IPS-18c (cell line): ENCODE results near the gene STAMBP.

ENCODE experiments used
- H3K4me3 ChIP-seq: 2 replicates; pipeline ENCODE4 v1.7.0; 2013; ENCODE audit warnings: low read depth, mild to moderate bottlenecking, low read length, moderate library complexity; ENCODE audit not compliant: insufficient read depth
- H3K9me3 ChIP-seq: one replicate; pipeline ENCODE4 v1.6.1; 2013; ENCODE audit warnings: mild to moderate bottlenecking, low read length, moderate library complexity; ENCODE audit not compliant: control insufficient read depth, insufficient read depth

STAMBP gene

GRCh38 chr2:73828389-73828817, 358 bp upstream of the STAMBP start:
- no peaks in the 10 kb centered on the region for H3K9me3 ChIP-seq
- peak overlapping the region; percentile 91; the same call in 1 of the 2 replicates for H3K4me3 ChIP-seq

GRCh38 chr2:73830871-73831401, 2.2 kb downstream of the STAMBP start:
- Histone ChIP-seq H3K9me3 (no peaks in the 10 kb centered on the region), H3K4me3 (no peak overlapping the region)

- H3K4me3 ChIP-seq = no peak overlapping the region
These were observed 4.2 kb downstream of the STAMBP start for GRCh38 chr2:73832930-73833329.

GRCh38 chr2:73836141-73836943, 7.6 kb downstream of the STAMBP start:
- Histone ChIP-seq H3K4me3 (no peak overlapping the region), H3K9me3 (no peaks in the 10 kb centered on the region)

More at GRCh38 chr2:73832930-73833329, 4.2 kb downstream of the STAMBP start:
- no peaks in the 10 kb centered on the region for H3K9me3 ChIP-seq

DNA sequence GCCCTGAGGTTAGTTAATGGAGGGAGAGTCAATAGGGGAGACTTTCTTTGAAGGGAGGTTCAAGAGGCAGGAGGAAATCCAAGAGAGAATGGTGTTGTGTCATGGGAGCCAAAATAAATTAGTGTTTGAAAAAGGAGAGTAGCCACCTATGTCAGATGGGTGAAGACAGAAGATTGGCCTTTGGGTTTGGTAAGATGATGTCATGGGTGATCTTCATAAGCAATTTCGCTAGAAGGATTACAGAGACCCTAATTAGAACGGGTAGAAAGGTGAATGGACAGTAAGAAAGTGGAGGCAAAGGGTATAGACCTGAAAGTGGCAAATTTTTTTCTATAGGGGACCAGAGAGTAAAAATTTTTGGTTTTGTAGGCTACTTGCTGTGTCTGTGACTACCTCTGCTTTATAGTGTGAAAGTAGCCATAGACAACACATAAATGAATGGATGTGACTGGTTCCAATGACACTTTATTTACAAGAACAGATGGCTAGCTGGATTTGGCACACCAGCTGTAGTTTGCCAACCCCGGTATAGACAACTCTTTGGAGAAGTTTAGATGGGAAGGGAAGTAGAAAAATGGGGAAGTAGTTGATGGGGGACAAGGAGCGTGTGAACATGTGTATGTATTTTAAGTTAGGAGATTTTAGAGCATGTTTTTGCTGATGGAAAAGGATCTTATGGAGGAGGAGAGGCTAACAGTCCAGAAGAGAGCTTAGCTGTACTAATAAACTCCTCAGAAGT, 9.3 kb downstream of the STAMBP start:
- Histone ChIP-seq H3K4me3 (no peak overlapping the region), H3K9me3 (no peaks in the 10 kb centered on the region)

DNA sequence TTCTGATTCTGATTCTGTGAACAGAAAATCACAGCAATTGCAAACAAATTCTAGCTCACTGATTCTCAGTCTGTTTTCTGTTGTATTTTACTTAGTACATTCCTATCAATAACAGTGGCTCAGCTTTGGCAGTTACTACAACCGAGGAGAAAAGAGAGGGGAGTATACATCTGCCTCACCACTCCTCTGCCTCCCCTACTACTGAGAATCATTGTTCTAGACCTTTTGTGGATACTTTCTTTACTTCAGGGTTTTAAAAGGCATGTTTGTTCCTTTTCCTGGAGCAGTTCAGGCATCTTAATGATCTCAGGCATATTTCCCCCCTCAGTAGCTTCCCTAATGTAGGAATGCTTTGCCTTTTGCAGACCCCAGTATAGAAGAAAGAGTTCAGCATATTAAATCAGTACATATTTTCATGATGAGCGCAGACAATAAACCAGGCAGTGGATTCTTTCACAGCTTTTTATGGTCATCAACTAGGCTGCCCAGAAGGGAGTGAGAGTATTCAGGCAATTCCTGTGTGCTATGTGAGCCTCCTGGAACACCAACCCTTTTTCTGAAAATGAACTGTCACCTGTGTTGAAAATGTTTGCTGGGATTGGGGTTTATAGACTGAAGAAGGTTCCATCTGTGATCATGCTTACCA, 10.3 kb downstream of the STAMBP start:
- no peak overlapping the region for H3K4me3 ChIP-seq
- H3K9me3 ChIP-seq = no peaks in the 10 kb centered on the region

GRCh38 chr2:73839653-73840411, 11.1 kb downstream of the STAMBP start:
- Histone ChIP-seq H3K4me3 (no peak overlapping the region), H3K9me3 (no peaks in the 10 kb centered on the region)

DNA sequence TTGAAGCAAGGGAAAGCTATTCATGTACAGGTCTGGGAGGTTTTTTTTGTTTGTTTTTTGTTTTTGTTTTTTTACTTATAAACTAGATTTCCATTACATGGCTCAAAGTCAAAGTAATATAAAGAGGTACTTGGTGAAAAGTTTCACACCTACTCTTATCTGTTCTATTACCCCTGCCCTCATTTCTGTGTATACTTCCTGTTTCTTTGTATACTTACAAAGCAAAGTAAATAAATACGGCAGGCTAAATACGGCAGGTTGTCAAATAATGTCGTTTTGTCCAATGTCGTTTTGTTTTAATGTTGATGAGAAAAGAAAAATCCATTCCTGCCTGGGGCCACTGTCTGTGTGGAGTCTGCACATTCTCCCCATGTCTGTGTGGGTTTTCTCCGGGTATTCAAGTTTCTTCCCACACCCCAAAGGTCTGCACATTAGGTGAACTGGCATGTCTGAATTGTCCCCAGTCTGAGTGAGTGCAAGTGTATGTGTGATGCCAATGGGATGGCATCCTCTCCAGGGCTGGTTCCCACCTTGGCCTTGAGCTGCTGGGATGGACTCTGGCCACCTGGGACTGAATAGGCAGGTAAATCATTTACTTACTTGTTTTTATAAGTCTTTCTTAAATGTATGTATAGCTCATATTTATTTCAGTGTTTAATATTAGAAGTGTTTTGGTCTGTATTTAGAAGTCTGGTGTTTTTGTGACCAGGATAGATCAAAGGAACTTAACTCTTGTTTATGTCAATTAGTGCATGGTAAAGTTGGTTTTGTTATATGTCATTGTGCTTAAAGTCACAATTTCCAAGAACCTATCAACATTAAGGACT, 13.4 kb downstream of the STAMBP start:
- H3K4me3 ChIP-seq = no peak overlapping the region
- H3K9me3 ChIP-seq = no peaks in the 10 kb centered on the region

- H3K4me3 ChIP-seq = no peak overlapping the region
- H3K9me3 ChIP-seq = no peaks in the 10 kb centered on the region
These were observed 13.9 kb downstream of the STAMBP start for GRCh38 chr2:73842739-73843019.

DNA sequence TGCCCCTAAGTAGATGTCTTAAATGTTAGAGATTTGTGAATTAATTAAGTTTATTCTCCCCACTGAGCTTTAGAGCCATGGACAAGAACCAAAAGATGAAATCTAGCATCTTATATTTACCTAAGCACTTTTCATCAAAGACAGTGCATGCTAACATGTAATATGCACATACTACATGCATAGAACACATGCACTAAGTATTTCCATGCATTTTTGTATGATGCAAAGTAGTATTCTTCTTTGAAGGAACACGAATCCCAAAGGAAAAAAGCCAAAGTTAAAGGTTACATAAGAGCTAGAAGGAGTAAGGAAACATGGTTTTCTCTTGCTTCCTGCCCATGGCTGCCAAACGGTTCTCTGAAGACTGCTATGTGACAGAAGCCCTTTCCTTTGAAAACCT, 15.3 kb downstream of the STAMBP start:
- no peaks in the 10 kb centered on the region for H3K9me3 ChIP-seq
- H3K4me3 ChIP-seq = no peak overlapping the region

DNA sequence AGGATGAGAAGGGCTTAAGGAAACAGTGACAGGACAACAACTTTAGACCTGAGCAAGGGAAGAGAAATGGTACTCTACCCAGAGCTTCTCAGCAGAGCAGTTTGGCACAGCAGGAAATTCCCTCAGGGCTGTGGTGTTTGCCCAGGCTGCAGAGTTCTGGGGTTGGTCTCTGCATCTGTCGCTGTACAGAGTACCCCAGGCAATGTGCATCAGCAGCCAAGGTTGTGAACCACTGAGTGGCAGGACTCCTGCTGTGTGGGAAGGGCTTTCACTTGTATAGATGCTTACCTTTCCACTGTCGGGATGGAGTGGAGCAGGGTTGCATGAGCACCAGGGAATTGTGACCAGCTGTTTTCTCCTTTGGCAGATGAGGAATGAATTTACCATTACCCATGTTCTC, 21.2 kb downstream of the STAMBP start:
- Histone ChIP-seq H3K9me3 (no peaks in the 10 kb centered on the region), H3K4me3 (no peak overlapping the region)

- Histone ChIP-seq H3K4me3 (no peak overlapping the region), H3K9me3 (no peaks in the 10 kb centered on the region)
These were observed 22.5 kb downstream of the STAMBP start for GRCh38 chr2:73851274-73851673.

GRCh38 chr2:73852020-73852419, 23.3 kb downstream of the STAMBP start:
- Histone ChIP-seq H3K9me3 (no peaks in the 10 kb centered on the region), H3K4me3 (no peak overlapping the region)

DNA sequence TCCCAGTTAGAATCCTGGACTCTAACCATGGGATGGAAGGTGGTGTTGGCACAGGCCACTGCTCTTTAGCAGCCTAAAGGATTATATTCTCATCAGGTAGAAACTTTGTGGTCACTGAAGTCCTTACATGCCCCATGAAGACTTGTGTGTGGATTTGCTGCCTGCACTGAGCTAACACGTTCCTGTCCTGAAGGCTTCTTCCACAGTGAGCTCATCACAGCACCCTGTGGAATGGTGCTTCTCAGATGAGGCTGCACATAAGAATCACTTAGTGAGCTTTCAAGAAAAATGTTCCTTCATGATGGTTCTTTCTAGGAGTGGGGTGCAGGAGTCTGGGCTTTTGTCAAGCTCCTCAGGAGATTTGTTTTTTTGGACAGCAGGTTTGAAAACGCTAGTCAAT, 26.8 kb downstream of the STAMBP start:
- no peaks in the 10 kb centered on the region for H3K9me3 ChIP-seq
- no peak overlapping the region for H3K4me3 ChIP-seq

- H3K9me3 ChIP-seq = no peaks in the 10 kb centered on the region
These were observed 27.5 kb downstream of the STAMBP start for GRCh38 chr2:73856214-73856613.

GRCh38 chr2:73859721-73860586, 31.2 kb downstream of the STAMBP start:
- no peaks in the 10 kb centered on the region for H3K9me3 ChIP-seq
- no peak overlapping the region for H3K4me3 ChIP-seq

More at GRCh38 chr2:73856214-73856613, 27.5 kb downstream of the STAMBP start:
- H3K4me3 ChIP-seq = no peak overlapping the region
